ENCODE results near the gene KRTAP10-5.
"Not testable (repeated sequence)": the region's sequence is repeated elsewhere in the genome, so short reads cannot be mapped to it uniquely, and the experiment has no call there.

KRTAP10-5 gene

DNA sequence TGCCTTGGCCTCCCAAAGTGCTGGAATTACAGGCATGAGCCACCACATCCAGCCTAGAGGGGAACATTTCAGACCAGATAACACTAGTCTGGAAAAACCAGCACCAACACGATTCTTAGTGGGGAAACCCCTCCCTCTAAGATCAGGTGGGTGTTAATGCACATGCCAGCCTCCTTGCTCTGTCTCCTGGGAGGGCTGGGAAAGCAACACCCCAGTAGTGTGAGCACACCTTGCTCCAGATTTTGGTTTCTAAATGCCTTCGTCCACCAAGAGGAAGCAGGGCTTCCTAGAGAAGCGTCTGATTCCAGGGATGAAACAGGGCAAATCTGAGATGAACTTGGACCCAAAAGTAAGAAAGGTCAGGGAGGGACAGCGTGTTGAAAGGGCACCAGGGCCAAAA is 9.1 kb downstream of the KRTAP10-5 start:
- no peak for DNase-seq

- no peak for DNase-seq
Measured at GRCh38 chr21:44569861-44570517, 10.4 kb downstream of the KRTAP10-5 start.

GRCh38 chr21:44568667-44569556 is 11.5 kb downstream of the KRTAP10-5 start:
- DNase-seq = no peak

- DNase-seq = no peak
Measured at GRCh38 chr21:44568261-44568660, 12.1 kb downstream of the KRTAP10-5 start.

GRCh38 chr21:44567481-44568171 is 12.8 kb downstream of the KRTAP10-5 start:
- DNase-seq = no peak

GRCh38 chr21:44566403-44566802 is 14.0 kb downstream of the KRTAP10-5 start:
- no peak for DNase-seq

DNA sequence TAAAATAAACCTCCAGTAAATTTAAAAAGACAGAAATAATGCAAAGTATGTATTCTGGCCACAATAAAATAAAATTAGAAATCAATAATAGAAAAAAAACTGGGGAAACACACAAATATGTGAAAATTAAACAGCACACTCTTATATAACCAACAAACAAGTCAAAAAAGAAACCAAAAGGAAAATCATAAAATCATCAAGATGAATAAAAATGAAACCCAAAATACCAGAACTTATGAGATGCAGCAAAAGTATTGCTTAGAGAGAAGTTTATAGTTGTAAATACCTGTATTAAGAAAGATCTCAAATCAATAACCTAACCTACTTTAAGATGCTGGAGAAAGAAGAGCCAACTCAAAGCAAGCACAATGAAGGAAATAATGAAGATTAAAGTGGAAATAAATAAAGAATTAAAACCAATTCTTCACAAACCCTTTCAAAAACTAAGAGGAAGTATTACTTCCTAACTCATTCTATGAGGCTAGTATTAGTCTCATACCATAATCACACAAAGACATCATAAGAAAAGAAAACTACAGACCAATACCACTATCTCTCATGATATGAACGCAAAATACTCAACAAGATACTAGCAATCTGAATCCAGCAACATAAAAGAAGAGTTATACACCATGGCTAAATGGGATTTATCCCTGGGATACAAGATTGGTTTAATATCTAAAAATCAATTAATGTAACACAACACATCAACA is 15.4 kb downstream of the KRTAP10-5 start:
- no peak for DNase-seq

DNA sequence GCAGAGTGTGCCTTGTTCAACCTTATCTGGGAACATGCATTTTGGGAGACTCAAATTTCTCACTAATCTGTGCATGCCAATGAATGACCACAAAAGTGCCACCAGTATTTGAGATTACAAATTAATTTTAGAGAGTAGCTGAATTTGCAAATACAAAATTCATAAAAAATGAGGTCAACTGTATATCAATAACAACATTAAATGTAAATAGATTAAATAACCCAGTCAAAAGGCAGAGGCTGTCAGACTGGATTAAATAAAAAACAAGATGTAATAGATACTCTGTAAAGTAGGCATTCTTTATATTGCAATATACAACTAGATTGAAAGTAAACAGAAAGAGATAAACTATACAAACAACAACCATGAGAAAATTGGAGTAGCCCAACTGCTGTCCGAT is 16.3 kb downstream of the KRTAP10-5 start:
- DNase-seq = no peak

GRCh38 chr21:44558695-44559094 is 21.7 kb downstream of the KRTAP10-5 start, which contains the start of gene KRTAP10-3:
Gene KRTAP10-3 (minus strand): TSS chr21:44558795. CDS start chr21:44558715, 80 bp downstream.
- DNase-seq = no peak

DNA sequence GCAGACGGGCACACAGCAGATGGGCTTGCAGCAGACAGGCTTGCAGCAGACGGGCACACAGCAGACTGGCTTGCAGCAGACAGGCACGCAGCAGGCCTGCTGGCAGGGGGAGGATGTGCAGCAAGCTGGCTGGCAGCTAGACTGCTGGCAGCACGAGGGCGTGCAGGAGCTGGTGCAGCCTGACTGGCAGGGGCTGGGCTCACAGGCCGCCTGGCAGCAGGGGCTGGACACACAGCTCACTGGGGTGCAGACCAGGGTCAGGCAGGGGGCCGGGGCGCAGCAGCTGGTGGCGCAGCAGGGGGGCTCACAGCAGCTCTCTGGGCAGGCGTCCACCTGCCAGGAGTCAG is 22.1 kb downstream of the KRTAP10-5 start:
- not testable (repeated sequence) for DNase-seq

DNA sequence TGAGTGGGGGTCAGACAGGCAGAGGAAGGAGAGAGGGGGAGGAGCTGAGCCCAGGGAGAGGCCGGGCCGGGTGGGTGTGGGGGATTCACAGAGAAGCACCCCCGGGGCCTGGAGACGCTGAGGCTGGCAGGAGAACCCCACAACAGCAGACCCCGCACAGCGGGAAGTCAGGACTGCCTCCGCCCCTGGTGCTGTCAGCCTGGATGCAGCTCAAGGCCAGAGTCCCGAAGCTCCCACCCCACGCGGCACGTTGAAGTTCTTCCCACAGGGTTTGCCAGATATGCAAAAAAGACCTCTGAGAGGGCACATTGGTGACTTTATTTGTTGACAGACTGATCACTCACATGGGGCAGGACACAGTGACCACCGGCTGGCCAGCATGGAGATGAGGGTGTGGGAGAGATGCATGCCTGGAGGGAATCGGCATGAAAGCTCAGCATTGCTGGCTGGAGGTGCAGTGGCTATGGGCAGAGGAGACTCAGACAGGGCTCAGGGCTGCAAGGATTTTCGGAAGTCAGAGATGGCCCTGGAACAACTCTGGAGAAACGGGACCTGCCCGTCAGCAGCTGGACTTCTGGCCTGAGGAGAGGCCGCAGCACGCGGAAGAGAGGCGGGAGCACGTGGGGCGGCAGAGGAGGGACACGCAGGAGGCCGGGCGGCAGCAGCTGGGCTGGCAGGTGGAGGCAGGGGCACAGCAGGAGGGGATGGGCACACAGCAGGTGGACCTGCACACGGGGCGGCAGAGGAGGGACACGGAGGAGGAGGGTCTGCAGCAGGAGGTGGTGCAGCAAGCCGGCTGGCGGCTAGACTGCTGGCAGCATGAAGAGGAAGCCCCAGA is 22.7 kb downstream of the KRTAP10-5 start:
- DNase-seq = no peak

DNA sequence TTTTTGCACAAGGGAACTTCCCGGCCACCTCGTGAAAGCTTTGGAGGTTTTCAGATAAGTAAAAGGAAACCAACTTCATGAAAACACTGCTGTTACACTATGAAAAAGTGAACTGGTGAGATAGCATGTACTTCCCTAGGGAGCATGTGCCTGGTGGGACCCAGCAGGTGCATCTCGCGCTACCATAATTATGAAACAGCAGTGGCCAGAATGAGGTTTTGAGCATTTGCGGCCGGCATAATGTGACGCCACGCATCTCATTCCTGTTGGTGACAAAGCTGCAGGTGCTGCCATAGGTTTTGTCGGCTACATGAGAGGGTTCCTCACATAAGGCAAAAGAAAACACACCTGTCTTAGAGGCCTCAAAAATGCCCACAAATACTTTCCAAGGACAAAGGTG is 23.5 kb downstream of the KRTAP10-5 start:
- DNase-seq = no peak

- no peak for DNase-seq
Measured at GRCh38 chr21:44555200-44555875, 25.1 kb downstream of the KRTAP10-5 start.

DNA sequence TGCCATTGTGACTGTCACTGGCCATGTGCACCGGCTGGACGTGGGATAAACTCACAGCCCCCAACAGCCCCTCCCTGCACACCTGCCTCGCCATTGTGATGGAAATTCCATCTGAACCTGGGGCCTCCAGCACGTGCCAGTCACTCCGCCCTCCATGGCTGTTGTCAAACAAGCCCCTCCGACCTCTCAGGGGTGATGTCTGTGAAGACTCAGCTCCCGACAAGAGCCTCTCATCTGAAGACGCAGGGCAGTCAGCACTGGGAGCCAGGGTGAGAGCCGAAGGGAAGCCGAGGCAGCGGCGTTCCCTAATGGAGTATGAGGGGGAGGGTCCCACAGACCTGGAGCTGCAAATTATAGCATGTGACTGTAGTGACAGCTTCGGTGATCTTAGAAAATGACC is 27.7 kb downstream of the KRTAP10-5 start:
- no peak for DNase-seq

- no peak for DNase-seq
Measured at GRCh38 chr21:44552136-44552535, 28.3 kb downstream of the KRTAP10-5 start.

DNA sequence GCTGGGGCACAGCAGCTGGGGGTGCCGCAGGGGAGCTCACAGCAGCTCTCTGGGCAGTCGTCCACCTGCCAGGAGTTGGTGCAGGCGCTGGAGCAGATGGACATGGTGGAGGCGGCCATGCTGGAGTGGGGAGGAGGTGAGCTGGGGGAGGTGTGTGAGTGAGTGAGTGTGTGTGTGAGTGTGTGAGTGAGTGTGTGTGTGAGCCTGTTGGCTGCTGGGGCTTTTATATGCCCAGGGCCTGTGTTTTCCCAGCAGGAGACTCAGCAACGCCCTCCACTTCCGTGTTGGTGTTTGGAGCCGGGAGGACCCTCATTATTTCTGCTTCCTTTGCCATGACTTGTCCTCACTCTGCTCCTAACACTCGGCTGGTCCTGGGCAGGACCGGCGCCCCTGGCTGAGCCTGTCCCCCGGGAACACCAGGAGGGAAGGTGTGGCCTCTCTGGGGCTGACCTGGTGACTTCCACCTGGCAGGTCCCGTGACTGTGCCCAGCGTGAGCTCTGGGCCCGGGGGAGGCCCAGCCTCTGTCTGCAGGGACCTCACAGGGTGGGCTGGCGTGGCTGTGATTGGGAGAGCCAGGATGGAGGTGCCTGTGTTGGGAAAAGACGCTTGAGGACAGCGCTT is 29.0 kb downstream of the KRTAP10-5 start, which contains the start of gene KRTAP10-2:
Gene KRTAP10-2 (minus strand): TSS at position 166 of the 622 bp plus-strand sequence. CDS start 47 bp downstream, at position 119.
- DNase-seq = no peak

- no peak for DNase-seq
Measured at GRCh38 chr21:44550807-44551206, 29.6 kb downstream of the KRTAP10-5 start.

- DNase-seq = not testable (repeated sequence)
Measured at GRCh38 chr21:44550285-44550684, 30.1 kb downstream of the KRTAP10-5 start.

DNA sequence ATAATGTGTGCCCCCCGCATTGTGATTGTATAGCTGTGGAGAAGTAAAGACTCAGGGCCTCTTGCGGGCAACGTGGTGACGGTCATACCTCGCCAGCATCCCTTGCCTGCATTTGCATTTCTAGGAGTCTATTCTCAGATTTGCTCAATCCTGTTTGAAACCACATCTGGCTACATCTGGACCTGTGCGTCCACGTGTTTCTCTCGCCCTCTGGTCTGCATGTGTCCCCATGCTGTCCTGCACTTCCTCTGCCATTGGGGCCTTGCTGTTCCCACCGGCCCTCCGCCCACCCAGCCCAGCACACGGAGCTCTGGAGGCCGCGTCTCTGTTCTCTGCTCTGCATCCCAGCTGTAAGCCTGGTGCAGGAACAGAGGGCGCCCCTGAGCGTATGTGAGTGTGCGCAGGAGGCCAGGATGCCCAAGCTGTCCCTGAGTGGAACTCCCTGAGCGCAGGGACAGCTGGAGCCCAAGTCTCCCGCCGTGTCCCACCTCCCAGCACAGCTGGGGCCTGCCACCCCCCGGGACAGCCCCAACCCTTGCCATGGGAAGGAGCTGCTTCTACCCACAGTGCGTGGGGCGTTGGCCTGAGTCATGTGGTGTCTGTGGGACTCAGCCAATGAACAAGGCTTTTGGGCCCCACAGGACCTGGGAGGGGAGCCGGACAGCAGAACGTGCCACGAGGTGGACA is 30.7 kb downstream of the KRTAP10-5 start:
- no peak for DNase-seq

DNA sequence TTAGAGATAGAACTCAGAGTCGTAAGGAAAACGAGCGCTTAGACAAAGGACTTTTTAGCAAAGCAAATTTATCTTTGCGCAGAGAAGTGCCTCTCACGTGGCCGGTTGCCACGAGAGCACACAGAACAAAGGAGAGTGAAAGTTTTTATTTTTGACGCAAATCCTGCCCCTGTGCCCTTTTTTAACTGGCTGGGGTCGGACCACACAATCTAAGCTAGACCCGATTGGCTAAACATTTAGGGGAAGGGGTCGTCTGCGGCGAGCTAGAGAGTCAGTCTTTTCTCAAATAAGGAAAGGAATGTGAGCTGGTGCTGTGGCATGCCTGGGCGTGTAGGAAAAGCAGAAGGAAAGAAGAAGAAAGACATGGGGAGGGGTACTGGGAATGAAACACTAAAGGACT is 31.5 kb downstream of the KRTAP10-5 start:
- DNase-seq = no peak
